ENCODE measurements around the gene FAM241B.
A peak's percentile ranks its signal among the peaks of the same experiment; 100 is the strongest.

FAM241B gene

GRCh38 chr10:69649786-69650550 is 19.9 kb downstream of the FAM241B start:
- no peak for DNase-seq

DNA sequence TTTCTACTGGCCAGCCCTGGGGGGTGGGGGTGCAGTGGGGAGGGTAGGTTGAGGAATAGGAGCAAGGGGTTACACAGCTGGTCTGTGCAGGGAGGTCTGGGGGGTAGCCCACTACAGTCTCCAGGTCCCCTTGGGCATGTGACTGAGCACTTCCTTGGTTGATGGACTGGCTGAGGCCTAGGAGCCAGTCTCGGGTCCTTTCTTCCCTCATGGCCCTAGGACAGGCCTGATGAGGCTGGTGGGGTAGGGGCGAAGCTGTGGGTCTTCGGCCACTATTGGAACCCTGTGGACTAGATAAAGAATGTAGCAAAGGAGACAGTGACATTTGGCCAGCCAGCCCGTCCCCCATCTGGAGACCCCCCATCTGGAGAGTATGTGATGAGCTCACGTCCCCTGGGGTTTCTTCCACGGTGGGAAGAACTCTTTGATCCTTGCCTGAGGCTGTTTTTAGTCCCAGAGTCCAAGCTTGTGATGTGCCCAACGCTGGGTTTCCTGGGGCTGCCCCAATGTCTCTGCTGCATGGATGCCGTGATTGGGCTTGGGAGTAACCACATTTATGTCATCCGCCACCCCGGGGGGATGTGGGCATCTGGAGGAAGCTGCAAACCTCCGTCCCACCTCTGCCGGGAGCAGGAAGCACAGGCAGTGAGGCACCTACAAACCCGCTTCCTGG is 20.7 kb downstream of the FAM241B start:
- DNase-seq: peak; percentile 16

- no peak for DNase-seq
Observed at GRCh38 chr10:69651362-69651761, 21.3 kb downstream of the FAM241B start.

DNA sequence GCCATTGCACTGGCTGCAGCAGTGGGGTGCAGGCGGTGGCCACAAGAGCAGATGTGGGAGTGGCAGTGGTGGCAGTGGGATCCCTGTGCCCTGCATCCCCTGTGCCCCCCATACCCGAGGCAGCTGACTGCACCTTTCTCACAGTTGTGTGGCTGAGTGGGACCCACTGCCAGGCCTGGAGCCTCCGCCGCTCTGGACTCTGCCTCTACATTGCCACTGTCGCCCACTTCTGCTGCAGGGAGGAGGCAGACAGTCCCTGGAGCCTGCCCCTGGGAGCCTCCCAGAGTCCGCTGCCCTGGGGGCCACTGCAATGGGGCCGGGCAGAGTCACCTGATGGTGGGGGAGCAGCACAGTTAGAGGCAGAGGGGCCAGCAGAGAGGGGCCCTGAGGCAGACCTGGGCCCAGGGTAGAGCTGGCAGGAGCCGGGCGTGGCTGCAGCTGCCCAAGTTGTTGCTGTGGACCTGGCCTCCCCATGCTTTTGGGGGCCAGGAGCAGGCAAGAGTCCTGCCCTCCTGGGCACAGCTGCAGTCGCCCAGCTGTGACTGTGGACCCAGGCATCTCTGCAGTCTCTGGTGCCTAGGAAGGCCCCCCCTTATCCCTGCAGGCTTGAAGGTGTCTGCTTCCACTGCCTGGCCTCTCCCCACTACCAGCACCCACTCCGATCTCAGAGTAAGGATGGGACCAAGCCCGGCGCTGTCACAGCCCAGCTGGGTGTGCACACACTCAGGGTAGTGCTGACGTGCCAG is 22.2 kb downstream of the FAM241B start:
- no peak for DNase-seq

GRCh38 chr10:69652857-69653199 is 22.8 kb downstream of the FAM241B start:
- no peak for DNase-seq

- no peak for DNase-seq
Observed at GRCh38 chr10:69653561-69653960, 23.5 kb downstream of the FAM241B start.

DNA sequence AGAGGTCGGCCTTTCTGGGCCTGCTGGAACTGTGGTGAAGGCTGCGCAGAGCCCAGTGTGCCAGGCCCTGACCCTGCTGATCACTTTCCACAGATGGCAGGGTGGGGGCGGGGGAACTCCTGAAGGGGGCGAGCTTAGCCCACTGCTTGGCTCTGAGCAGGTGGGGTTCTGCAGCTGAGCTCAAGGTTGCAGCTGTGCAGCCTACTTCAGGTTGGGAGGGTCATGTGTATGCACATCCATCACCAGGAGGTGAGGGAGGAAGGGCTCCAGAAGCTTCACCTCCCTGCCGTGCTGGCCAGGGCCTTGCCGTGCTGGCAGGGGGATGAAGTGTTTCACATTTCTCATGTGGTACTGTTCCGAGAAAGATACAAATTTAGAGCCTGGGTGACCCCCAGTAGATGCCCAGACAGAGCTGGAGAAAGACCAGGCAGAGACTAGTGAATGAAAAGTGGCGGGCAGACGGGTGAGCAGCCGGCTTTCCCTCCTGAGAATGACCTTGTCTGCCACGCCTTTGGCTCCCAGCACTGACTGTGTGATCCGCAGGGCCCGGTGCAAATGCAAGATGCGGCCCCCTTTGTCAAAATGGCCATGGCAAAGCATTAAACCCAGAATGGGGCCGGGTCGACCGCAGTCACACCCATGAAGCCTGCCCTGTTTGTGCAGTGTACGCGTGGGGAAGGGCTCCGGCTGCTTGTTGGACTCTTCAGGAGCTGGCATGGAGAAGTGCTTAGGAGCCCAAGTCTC is 25.2 kb downstream of the FAM241B start:
- DNase-seq: no peak

DNA sequence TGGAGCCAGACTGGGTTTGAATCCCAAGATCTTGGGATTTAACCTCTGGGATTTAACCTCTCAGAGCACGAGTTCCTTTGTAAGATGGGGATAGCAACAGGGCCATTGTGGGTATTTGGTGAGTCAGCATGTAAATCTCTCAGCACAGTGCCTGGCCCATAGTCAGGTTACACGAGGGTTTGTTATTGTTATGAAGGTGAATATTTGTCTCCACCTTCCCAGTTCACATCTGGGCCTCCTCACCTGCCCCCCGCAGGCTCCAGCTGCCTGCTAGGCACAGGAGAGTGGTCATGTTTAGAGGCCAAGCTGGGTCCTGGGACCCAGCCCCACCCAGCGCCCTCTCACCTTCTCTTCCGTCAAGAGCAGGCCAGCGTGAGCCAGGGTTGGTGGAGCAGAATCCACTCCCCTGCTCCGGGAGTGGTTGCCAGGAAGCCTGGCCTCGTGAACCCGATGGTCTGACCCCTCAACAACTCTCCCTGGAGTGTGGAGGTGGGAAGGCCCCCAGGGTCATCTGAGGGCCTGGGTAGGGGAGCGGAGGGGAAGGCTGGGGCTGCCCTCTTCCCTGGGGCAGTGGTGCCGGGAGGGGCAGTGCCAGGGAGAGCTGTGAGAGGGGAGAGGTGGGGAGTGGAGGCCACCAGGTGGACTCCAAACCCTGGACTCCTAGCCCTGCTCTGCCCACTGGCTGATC is 26.0 kb downstream of the FAM241B start:
- no peak for DNase-seq

DNA sequence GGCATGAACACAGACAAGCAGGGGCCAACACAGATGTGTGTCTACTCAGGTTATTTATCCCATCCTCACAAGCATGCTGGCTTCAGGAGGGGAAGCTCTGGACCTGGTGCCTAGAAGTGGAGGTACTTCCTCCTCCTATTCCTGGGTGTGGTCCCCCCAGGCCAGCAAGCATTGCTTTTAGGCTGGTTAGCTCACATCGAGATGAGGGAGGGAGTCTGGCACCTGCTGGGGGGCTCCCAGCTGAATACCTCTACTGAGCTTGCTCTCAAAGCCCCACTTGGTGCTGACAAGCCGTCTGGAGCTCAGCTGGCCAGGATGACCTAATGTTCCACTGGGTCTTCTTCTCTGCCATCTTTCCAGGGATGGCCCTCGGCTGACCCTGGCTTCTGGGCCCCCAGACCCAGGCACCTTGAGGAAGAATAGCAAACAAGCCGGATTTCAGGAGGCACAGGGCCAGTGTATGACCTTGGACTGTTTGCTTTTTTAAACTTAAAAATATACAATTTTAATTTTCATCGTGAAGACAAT is 26.8 kb downstream of the FAM241B start:
- DNase-seq: no peak

DNA sequence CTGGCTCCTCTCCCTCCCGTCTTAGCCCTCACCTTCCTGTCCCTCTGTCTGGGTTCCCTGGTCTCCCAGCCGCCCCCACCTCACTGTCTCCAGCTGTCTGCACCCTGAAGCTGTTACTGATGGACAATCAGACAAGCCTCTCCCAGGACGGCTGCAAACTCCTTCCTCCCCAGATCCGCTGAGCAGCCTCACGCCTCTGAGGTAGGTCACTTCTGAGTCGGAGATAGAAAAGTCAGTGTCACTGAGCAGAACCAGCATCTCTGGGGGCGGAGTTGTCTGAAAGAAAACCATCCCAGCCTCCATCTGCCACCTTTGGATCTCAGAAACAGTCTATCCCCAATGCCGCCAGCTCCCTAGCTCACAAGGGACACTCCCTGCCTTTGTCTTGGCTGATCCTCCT is 27.4 kb downstream of the FAM241B start:
- DNase-seq: no peak

DNA sequence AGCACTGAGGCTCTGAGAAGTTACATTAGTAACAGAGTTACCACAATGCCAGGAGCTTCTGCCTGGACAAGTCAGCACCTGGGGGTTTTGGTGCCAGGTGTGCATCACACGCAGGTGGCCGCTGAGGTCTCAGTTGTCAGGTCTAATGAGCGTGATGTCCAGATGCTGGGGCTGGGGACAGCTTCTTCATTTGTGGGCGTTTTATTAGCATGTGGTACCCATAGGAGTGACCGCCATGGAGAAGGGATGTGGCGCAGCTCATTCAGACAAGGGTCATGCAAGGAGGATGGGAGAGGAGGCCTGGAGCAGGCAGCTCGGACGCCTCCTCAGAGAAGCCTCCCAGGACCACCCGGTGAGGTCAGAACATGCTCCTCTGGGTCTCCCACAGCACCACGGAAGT is 27.8 kb downstream of the FAM241B start:
- no peak for DNase-seq

DNA sequence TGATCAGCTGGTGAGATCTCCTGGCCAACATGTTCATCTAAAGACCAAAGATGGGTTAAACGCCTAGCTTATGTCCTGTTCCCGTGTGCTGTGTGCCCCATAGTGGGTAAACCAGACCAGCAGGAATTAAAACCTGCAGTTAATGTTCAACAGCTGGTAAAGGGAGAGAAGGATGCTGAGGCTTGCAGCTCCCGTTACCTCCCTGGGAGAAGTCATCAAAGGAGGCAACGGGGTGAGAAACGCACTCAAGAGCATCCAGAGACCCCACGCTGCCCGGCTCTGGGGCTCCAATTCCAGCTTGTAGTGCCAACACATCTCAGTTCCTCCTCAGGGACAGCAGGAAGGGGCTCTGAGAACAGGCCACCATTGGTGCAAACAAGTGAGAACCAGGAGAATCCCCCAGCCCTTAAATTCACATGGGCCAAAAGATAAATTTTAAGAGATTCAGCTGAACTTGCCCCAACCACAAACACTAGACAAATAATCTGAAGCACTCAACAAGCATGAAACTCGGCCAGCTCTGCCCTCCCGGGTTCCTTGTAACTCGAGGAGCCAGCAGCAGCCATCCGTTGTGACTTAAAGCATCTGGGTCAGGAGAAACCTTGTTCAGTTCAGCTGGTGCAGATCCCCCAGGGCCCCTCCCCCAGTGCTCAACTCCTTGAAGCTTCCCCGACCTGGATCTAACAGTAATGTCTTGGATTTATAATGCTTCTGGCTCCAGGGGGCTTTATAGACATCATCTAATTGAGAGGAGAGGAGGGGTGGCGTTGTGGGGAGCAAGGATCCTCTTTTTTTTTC is 29.4 kb downstream of the FAM241B start:
- no peak for DNase-seq

DNA sequence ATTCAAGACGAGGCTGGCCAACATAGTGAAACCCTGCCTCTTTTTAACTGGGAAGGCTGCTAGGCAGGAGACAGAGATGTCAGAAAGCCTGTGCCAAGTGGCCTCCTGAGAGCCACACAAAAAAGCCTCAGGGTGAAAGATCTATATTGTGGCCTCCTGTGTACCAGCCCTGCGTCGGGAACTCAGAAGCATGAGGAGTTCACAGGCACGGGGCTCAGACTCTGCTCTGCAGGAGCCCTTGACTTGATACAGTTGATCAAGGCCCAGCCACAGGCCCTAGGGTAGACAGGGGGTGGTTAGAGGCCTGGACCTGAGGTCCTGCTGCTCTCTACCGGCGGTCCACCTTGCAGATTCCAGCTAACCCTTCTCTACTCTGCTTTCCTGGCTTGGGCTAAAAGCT is 30.2 kb downstream of the FAM241B start:
- DNase-seq: no peak

GRCh38 chr10:69661414-69662172 is 31.5 kb downstream of the FAM241B start:
- no peak for DNase-seq

- DNase-seq: no peak
Observed at GRCh38 chr10:69662173-69662877, 32.3 kb downstream of the FAM241B start.

- no peak for DNase-seq
Observed at GRCh38 chr10:69662901-69663300, 32.9 kb downstream of the FAM241B start.

DNA sequence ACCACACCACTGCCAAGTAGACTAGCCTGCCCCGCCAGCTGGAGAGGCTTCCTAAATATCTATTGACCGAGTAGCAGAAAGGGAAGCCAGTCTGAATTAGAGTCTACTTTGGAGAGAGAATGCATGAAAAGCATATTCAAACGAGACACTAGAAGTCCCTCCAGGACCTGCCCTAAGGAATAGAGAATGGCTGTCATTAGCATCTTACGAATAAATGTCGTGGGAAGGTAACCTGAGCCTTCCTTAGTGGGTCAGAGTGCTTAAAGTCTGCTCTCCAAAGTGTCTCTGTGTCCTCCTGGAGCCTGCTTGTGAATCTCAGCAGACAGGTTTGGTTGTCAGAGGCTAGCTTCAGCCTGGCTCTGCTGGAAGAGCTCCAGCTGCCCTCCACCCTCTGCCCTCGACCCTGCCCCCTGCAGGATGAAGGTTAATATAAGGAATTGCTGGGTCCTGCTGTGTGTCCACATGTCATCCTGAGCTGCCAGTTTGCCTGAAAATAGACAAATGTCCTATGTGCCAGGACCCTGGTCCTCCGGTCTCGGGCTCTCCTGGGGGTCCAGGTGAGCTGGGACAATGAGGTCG is 33.4 kb downstream of the FAM241B start:
- DNase-seq: peak; percentile 7

- no peak for DNase-seq
Observed at GRCh38 chr10:69665474-69666320, 35.6 kb downstream of the FAM241B start.

DNA sequence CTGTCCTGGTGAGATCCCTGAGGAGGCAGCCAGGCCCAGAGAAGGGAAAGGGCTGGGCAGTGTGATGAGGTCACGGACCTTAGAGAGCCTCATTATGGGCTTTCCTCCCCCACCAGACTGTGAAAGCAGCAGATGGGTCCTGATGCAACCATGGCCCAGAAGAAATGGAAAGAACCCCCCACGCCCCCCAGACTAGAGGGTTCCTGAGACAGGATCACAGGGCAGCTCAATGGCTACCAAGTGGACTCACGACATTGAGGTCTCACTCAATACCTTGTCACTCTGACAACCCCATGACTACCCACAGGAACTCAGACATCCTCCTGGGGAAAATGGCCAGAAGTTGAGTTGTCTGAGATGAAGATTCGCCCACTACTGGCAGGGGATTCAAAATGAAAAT is 36.7 kb downstream of the FAM241B start:
- no peak for DNase-seq
